Heart right ventricle (tissue), 16 donors: Measurements from ENCODE around the gene HES3. TPM values are rescaled to one million over a fixed set of nuclear protein-coding genes. Genes with fewer than 3 reads are reported as not detected.
A peak's percentile ranks its signal among the peaks of the same experiment; 100 is the strongest.

Experiments used
- ATAC-seq, 8 donors: fragments of 200-7000 bp; cut with Tn5 transposase; one replicate each; pipeline ENCODE4 v1.9.1; 2020; ENCODE audit warnings: mild to moderate bottlenecking in 8 of 8, moderate library complexity in 8 of 8, moderate number of reproducible peaks in 1 of 8
- DNase-seq, 2 donors: peaks; one replicate each; pipeline ENCODE4 v3.0.0-alpha.2; 2020
- H3K27ac ChIP-seq, 10 donors: fragments of 200-600 bp; sonication (generic) in 2 of 10; one replicate each; pipeline versions ENCODE4 v1.5.0 to v1.8.0; 2020 to 2022; ENCODE audit warnings: mild to moderate bottlenecking in 3 of 10
- H3K27me3 ChIP-seq, 7 donors: fragments of 200-600 bp; one replicate each; pipeline ENCODE4 v1.8.0; 2021 to 2022; ENCODE audit warnings: mild to moderate bottlenecking in 2 of 7
- H3K36me3 ChIP-seq, 9 donors: fragments of 200-600 bp; sonication (generic) in 1 of 9; one replicate each; pipeline versions ENCODE4 v1.5.0 to v1.8.0; 2020 to 2022; ENCODE audit warnings: mild to moderate bottlenecking in 2 of 9
- H3K4me1 ChIP-seq, 9 donors: fragments of 200-600 bp; sonication (generic) in 1 of 9; one replicate each; pipeline versions ENCODE4 v1.5.0 to v1.8.0; 2020 to 2022; ENCODE audit warnings: mild to moderate bottlenecking in 4 of 9
- H3K4me3 ChIP-seq, 10 donors: fragments of 200-600 bp; sonication (generic) in 2 of 10; one replicate each; pipeline versions ENCODE4 v1.5.0 to v1.8.0; 2020 to 2022; ENCODE audit warnings: mild to moderate bottlenecking in 7 of 10, moderate library complexity in 2 of 10
- H3K9me3 ChIP-seq, 11 donors: fragments of 200-600 bp in 10 of 11; sonication (generic) in 2 of 11; one replicate each; pipeline versions ENCODE4 v1.5.0 to v1.8.0; 2013 to 2022; ENCODE audit warnings: mild to moderate bottlenecking in 2 of 11, control low read depth in 1 of 11, moderate library complexity in 1 of 11
- WGBS, 2 donors: extraction: QIAGEN DNeasy Blood & Tissue Kit; methylation state at CpG; one replicate each; pipeline ENCODE4 v1.1.7; 2013; ENCODE audit warnings: inconsistent platforms in 1 of 2; 5-methylcytosine and 5-hydroxymethylcytosine counted together
- intact Hi-C, 10 donors: fragments of 100-400 bp; cut with DNase I; formaldehyde crosslinking; loops; one replicate each; pipeline versions ENCODE4 v1.11.1 to v1.14.2; 2022
- polyA plus RNA-seq, 2 donors: library from polyadenylated mRNA; stranded (reverse); fragments of 200-250 nt; gene quantifications; one replicate each; pipeline ENCODE4 v1.2.3, GENCODE V29; 2013
- total RNA-seq, 10 donors: library from RNA; stranded (reverse); fragmentation: NEBNext Ultra II Directional in 3 of 10; extraction: Animal tissue kit (Norgen Biotek cat#: 25700) in 3 of 10; gene quantifications; one replicate each; pipeline versions ENCODE4 v1.2.1 to v1.2.4, GENCODE V29; 2021 to 2023
- TF ChIP-seq, protein P1 (sequence below), 9 donors: fragments of 200-600 bp; sonication (generic) in 2 of 9; IDR thresholded peaks; one replicate each; pipeline versions ENCODE4 v1.5.0 to v1.8.0; 2021 to 2022; ENCODE audit warnings: antibody characterized with exemption in 9 of 9, mild to moderate bottlenecking in 5 of 9, moderate library complexity in 1 of 9
- donor health status: Arrhythmogenic right ventricular cardiomyopathy.
- donor health status: ischemic (EF 13 %, LVEDD 7.1; RV severe dilation, severe dysfunction).
- donor health status: healthy with polysubstance abuse.
- donor health status: DM: no; HTN: yes; CAD: no.
- donor health status: DM: no; HTN: no; CAD: no.
- donor health status: ischemic (EF 25% LVEDD 6.9; RV normal size, moderate dysfunction).
- donor health status: ischemic (EF 25% LVEDD 5.7; RV mildly dilated, moderate dysfunction).
- donor health status: healthy.
- donor health status: DM: yes; HTN: yes; CAD: no.
- donor health status: Ischemic cardiomyopathy.
- donor health status: ischemic (EF 35%, LVEDD 5.7; RV mildly dilated, moderate dysfunction).
- donor health status: nonischemic (EF 11% LVEDD 7.7; RV severe dilation, severe dysfunction).
- donor health status: DM: yes; HTN: yes; CAD: no.
- donor health status: PGD.
- donor health status: ischemic (EF 29% LVEDD 5.4; RV normal size, mild dysfunction).
- donor health status: nonischemic (EF 23%, LVEDD 6.1; RV moderate dilation, normal function).

The HES3 gene
- total and polyA plus RNA-seq, 12 donors: not detected

DNA sequence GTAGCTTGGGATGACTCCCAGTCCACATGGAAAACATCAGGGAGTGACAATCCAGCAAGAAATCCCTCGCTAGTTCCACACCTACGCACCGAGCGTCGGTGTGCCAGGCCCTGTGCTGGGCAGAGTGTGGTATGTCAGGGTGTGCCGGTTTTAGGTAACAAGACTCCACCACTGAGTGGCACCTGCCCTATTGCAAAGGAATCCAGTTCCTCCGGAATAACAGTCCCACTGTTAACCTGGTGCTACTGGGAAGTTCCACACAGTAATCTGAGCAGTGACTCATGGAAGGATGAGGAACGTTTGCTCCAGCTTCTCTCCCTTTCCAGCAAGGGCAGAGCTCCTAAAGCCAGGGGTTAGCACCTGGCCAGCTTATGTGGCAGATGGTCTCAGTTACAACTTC, 23.7 kb upstream of the HES3 start:
- Histone ChIP-seq H3K27ac (no peak overlapping the region), H3K36me3 (peaks cover 0 to 84% (median 16%) of the 10 kb centered on the region in 9 donors), H3K9me3 (no peaks in the 10 kb centered on the region), H3K4me3 (no peak overlapping the region), H3K4me1 (peaks cover 16 to 55% (median 30%) of the 10 kb centered on the region in 9 donors), H3K27me3 (no peaks in the 10 kb centered on the region)
- TF ChIP-seq, protein P1, sequence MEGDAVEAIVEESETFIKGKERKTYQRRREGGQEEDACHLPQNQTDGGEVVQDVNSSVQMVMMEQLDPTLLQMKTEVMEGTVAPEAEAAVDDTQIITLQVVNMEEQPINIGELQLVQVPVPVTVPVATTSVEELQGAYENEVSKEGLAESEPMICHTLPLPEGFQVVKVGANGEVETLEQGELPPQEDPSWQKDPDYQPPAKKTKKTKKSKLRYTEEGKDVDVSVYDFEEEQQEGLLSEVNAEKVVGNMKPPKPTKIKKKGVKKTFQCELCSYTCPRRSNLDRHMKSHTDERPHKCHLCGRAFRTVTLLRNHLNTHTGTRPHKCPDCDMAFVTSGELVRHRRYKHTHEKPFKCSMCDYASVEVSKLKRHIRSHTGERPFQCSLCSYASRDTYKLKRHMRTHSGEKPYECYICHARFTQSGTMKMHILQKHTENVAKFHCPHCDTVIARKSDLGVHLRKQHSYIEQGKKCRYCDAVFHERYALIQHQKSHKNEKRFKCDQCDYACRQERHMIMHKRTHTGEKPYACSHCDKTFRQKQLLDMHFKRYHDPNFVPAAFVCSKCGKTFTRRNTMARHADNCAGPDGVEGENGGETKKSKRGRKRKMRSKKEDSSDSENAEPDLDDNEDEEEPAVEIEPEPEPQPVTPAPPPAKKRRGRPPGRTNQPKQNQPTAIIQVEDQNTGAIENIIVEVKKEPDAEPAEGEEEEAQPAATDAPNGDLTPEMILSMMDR (IDR thresholded peaks at IDR 0.05): no peak
- intact Hi-C loops: no loop called here
- ATAC-seq (no peak), DNase-seq (no peak)
- 80 to 87% methylated on average over 8 of the region's 8 CpGs for WGBS, 2 donors

DNA sequence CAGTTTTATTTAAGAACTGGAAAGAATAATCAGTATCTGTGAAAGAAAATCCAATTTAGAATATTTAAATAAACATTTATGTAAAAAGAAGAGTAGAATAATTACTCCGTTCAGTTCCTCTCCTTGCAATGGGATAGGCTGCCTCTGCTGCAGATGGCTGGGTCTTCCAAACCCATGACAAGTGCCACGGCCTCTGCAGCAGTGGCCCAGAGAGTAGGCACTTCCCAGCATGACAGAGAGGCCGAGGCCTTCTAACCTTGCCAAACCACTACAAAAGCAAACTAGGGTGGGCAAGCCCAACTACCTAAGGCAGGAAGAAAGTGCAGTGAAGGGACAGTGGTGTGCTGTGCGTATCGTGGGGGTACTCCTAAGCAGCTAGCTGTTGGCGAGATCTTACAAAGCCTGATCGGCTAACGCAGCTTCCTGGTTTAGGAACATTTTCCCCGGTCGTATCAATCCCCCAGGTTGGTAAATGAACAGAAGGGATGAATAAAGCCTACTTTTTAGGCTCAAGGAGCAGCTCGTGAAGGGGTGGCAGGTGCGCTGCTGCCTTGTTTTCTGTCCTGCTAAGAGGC, 22.7 kb upstream of the HES3 start:
- TF ChIP-seq, protein P1 (IDR thresholded peaks at IDR 0.05): no peak
- ATAC-seq: no peak
- Histone ChIP-seq H3K4me1 (peaks cover 16 to 61% (median 36%) of the 10 kb centered on the region in 9 donors), H3K27ac (peak overlapping the region in 5 of 10 donors; percentile 13 to 85 (median 78)), H3K27me3 (no peaks in the 10 kb centered on the region), H3K36me3 (peaks cover 0 to 84% (median 24%) of the 10 kb centered on the region in 9 donors), H3K4me3 (no peak overlapping the region), H3K9me3 (no peaks in the 10 kb centered on the region)
- no peak for DNase-seq
- WGBS, 2 donors: 90 to 93% methylated on average over 12 of the region's 12 CpGs
- intact Hi-C loops: no loop called here

DNA sequence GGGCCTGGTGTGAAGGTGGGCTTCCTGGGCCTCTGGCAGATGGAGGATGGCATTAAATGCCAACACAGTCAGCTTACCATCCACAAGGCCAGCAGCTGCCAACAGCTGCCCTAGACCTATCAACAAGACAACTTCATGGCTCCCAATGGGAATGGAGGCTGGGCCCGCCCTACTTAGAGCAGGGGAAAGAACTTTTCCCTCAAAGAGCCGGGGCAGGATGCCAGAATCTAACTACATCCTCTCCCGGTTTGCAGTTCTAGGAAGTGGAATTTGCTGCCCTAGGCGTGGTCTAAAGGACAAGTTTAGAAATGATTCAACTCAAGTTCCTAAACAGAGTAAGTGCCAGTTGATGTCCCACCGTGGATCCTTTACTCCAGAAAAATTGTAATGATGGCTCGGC, 21.3 kb upstream of the HES3 start:
- TF ChIP-seq, protein P1 (IDR thresholded peaks at IDR 0.05): no peak
- Histone ChIP-seq H3K9me3 (no peaks in the 10 kb centered on the region), H3K27ac (peak overlapping the region; percentile 21 to 85 (median 72)), H3K27me3 (no peaks in the 10 kb centered on the region), H3K4me1 (peaks cover 16 to 61% (median 36%) of the 10 kb centered on the region in 9 donors), H3K36me3 (peaks cover 0 to 89% (median 32%) of the 10 kb centered on the region in 9 donors), H3K4me3 (no peak overlapping the region)
- 14 to 39% methylated on average over 6 of the region's 6 CpGs for WGBS, 2 donors
- DNase-seq: peak; percentile 62 to 91
- intact Hi-C loops: loop anchor here in 1 of 10 donors (2.0 kb wide), 1 partner anchor 14 kb away; no protein-coding TSS in a partner anchor
- ATAC-seq: peak; percentile 65 to 89 (median 84)

DNA sequence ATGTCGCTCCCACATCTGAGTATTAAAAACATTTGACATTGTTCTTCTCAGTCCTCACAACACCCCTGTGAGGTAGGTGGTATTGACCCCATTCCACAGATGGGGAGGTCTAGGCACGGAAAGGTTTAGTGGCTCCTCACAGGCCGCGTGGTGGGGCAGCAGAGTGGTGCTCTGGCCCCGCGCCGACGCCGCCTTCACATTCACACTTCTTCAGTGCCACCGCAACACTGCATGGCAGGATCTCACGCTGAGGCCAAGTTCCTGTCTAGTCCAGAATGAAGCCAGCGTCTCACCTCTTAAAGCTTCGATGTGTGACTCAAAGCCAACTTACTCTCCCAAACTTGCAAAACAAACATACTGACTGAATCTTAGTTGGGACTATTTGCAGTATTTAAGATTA, 20.4 kb upstream of the HES3 start:
- intact Hi-C loops: loop anchor here in 1 of 10 donors (2.0 kb wide), 1 partner anchor 15 kb away; no protein-coding TSS in a partner anchor
- TF ChIP-seq, protein P1 (IDR thresholded peaks at IDR 0.05): no peak
- peak; percentile 23 to 84 (median 62) for ATAC-seq

More for the DNA sequence above, 20.4 kb upstream of the HES3 start:
- Histone ChIP-seq H3K27ac (peak overlapping the region in 9 of 10 donors; percentile 30 to 85 (median 66)), H3K4me1 (peaks cover 16 to 57% (median 36%) of the 10 kb centered on the region in 9 donors), H3K36me3 (peaks cover 0 to 89% (median 41%) of the 10 kb centered on the region in 9 donors), H3K27me3 (no peaks in the 10 kb centered on the region), H3K9me3 (no peaks in the 10 kb centered on the region), H3K4me3 (no peak overlapping the region)
- WGBS, 2 donors: 61 to 81% methylated on average over 13 of the region's 13 CpGs
- peak; percentile 49 to 67 for DNase-seq
